Upper lobe of left lung (tissue), 4 donors: ENCODE results near the gene SLC29A1.
A peak's percentile ranks its signal among the peaks of the same experiment; 100 is the strongest.

Source experiments
- CTCF ChIP-seq, 6 experiments: fragments of 450-650 bp in 4 of 6; fragments of 200-600 bp in 2 of 6; sonication (generic) in 2 of 6; IDR thresholded peaks; one replicate each; pipeline ENCODE4 v1.5.1; 2016 to 2019; ENCODE audit warnings: antibody characterized with exemption in 6 of 6
- POLR2A ChIP-seq, 4 donors: fragments of 450-650 bp; IDR thresholded peaks; one replicate each; pipeline ENCODE4 v1.5.1; 2016 to 2017; ENCODE audit warnings: antibody characterized with exemption in 4 of 4, mild to moderate bottlenecking in 2 of 4

DNA sequence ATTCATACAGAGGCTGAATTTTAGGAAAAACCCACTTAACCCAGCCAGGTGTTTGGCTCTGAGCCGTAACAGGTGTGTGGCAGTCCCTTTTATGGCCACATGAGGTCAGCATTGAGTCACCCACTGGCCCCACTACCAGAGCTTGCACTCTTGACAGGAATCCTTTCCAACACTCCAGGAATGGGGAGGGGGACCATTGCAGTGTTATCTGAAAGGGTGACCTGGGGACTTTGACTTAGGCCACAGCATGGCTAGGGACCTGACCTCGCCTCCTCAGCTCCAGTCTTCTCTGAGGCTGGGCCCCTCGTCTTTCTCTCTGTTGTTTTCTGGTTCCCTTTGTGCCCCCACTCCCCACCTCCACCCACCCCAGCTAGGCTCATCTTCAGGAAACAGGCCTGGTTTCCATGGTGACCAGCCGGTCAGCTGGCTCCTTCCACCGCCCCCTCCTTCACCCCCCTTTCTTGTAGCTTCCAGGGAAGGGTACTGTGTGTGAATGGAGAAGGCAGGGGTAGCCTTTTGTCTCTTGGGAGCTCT, 44.8 kb downstream of the SLC29A1 start:
- TF ChIP-seq CTCF (IDR thresholded peaks at IDR 0.05), result peak; percentile 65 to 92 (median 82)
- no peak for TF ChIP-seq POLR2A (IDR thresholded peaks at IDR 0.05)
